HG02943 (cell line): ENCODE results near the gene INF2.

Source experiments
- ATAC-seq: cut with Tn5 transposase; IDR thresholded peaks from one replicate; pipeline ENCODE4 v1.9.1; 2021; ENCODE audit warnings: mild to moderate bottlenecking, low read depth, moderate library complexity; ENCODE audit not compliant: unreplicated experiment

The INF2 gene

DNA sequence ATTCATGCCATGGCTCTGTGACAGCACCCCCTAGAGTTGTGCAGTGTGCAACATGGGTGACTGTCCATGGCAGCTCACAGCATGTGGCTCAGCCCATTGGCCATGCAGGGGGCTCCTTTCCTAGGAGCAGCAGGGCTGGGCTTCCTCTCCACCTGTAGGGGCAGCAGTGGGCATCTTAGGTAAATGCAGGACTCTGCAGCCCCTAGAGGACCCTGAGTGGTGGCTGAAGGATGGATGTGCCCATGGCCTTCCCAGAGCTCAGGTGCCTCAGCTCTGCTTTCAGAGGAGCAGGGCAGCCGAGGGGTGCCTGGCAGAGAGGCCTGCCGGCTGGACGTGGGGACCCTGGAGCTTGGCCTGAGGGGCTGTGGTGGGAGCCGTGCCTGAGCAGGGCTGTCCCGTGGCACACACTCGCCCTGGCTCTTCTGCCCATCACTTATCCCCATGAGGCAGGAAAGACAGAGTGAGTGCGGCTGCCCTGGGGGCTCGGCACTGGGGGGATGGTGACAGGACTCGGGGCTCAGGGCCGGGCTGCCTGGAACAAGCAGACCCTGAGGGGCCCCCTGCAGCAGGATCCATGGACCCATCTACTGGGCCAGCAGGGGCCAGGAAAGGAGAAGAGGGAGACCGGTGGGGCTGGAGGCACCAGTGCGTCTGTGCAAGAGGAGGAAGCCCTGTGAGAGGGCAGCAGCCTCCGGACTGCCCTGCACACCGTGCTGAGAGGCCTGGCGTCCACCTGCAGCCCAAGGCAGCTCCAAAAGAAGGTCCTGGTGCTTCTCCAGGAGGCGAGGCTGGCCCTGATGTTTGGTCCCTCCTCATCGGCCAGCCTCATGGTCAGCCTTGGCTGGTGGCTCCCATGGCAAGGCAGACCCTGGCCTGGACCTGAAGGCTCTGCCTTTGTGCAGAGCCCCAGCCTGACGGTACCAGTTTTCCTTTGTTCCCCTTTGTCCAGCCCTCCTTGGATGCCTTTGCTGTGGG, 42.2 kb downstream of the INF2 start:
- no peak for ATAC-seq

DNA sequence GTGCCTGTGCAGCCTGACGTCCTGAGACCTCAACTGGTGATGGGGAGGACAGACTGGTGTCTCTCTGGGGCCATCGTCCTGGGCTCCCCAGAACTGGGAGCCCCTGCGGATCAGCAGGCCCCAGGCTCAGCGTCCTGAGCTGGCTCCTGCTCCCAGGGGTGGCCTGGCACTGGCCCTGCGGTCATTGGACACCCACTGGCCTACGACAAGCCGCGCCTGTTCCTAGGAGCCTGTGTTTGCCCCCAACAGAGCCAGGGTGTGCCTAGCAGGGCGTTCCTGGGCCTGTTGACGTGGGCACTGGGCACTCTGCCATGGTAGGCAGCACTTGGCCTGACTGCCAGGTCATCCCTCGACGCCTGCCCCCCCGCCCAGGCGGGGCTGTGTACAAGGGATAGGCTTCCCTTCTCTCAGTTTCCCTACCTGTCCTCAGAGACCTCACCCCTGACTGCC, 43.0 kb downstream of the INF2 start:
- no peak for ATAC-seq

GRCh38 chr14:104732931-104733681, 43.7 kb downstream of the INF2 start:
- ATAC-seq, result no peak

- no peak for ATAC-seq
Measured at GRCh38 chr14:104734051-104734587, 44.7 kb downstream of the INF2 start.

DNA sequence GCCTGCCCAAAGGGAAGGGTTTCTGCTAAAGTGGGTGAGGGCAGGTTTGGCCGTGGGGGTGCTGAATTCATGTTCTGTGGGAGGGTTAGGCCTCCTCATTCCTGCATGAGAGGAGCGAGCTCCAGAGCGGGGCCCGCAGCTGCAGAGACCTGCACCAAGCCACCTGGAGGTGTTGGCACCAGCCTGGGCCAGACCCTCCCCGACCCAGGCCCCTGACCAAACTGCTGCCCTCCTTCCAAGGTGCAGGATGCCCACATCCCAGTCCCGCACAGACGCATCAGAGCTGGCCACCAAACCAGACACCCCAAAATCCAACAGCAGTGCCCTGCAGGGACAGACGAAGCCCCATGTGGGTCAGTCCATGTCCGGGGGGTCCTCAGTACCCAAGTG, 45.2 kb downstream of the INF2 start:
- ATAC-seq, result no peak

DNA sequence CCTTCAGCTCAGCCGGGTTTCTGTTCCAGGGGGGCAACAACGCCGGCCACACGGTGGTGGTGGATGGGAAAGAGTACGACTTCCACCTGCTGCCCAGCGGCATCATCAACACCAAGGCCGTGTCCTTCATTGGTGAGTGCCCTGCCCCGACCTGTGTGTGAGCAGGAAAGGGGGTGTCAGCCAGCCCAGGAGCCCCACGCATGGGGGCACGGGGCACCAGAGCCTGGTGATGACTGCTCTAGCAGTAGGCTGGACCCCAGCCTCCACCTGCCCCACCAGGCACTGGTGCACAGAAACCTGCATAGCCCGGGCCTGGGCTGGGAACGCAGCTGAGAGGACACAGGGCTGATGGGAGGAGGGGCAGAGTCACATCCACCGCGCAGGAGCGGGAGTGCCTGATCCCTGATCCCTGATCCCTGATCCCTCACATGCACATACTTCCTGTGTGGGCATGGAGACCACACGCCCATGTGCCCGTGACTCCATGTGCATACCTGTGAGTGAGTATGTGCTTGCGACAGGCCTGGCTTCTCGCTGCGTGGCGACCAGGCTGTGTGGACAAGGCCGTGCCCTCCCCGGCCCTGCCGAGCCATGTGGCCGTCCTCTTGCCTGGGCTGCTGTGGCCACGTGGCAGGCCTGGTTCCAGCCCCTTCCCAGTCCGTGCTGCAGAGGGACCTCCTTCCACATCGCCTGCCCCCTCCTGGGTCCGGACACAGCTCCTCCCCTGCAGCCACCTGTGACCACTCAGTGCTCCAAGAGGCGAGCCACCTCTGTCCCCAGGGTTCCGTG, 45.8 kb downstream of the INF2 start:
- ATAC-seq, result no peak

GRCh38 chr14:104735830-104736642, 46.6 kb downstream of the INF2 start:
- ATAC-seq, result no peak

GRCh38 chr14:104738375-104739019, 49.1 kb downstream of the INF2 start:
- ATAC-seq, result no peak

- ATAC-seq, result no peak
Measured at GRCh38 chr14:104739026-104739425, 49.6 kb downstream of the INF2 start.

GRCh38 chr14:104739546-104740516, 50.4 kb downstream of the INF2 start:
- ATAC-seq, result no peak

GRCh38 chr14:104741108-104741802, 51.8 kb downstream of the INF2 start:
- ATAC-seq, result no peak

DNA sequence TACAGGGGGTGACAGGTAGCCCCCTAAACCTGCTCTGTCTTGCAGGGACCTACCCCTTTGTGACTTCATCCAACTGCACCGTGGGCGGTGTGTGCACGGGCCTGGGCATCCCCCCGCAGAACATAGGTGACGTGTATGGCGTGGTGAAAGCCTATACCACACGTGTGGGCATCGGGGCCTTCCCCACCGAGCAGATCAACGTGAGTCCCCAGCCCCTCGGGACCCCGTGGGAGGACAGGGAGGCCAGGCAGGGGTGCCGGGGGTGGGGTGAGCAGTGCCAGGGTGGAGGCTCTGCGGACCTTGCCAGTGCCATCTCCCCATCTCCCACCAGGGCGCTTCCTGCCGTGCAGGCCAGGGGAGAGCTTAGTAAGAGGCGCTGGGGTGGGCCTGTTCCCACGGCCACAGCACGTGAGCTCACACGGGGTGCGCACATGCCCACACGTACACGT, 52.4 kb downstream of the INF2 start:
- no peak for ATAC-seq

DNA sequence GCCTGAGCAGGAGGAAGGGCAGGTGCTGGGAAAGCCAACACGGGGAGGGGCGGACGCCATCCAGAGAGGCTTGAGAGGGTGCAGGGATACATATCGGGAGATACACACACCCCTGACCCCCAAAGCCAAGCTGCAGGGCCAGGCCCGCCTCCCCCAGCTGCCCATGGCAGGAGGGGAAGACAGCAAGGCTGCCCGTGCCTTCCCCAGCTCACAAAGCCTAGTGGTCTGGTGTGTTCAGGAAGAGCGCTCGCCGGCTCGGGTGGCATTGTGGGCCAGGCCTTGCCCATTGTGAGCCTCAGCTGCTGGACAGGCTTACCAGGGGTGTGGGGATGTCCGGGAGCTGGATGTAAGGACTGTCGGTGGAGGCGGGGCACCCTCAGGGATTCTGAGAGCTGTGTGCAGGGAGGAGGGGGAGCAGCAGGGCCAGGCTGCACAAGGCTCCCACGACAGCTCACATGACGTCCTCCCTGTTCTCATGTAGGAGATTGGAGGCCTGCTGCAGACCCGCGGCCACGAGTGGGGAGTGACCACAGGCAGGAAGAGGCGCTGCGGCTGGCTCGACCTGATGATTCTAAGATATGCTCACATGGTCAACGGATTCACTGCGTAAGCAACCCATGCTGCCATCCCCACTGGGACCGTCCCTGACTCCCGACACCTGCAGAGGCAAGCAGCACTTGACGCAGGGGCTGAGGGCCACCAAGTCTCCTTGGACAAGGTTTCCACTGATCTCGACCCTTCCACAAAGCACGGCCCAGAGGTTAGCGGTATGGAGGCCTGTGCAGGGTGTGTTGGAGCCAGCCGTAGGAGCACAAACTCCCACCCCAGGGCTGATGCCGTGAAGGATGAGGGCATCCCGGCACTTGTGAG, 53.4 kb downstream of the INF2 start:
- no peak for ATAC-seq

DNA sequence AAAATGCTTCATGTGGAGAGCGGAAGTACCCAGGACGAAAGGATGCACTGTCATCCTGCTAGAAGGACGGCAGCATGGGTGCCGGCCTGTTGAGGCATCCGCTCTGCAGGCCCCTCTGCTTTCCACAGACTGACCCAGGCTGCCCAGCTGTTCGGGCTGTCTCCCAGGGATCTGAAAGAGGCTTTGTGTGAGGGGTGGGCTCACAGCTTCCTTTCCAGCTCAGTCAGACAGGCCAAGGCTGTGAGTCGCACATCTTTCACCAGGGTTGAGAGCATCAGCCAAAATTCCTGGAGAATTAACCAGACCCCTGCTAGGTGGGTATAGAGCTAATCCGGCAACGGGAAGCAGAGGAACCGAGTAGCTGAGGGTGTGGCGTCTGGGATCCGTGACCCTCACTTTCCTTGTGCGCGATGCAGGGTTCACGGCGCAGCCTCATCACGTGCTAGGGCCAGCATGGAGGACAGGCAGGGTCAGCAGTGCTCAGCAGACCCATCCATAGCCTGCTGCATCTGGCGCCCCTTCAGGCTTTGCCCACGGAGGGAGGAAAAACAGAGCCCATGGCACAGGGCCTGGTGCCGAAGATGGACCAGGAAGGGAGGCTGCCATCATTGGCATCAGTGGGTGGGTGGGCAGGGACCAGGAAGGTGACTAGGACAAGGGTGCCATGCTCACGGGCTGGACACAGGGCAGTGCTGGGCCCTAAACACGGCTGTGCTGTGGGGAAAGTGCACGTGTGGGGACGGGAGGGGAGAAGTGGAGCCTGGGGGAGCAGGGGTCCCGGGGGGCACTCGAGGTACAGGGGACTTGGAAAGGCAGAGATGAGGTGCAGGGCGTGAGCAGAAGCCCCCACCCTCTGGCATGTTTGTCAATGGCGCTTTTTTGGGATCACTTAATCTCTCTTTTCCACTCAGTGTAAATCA, 54.3 kb downstream of the INF2 start:
- ATAC-seq, result no peak

- no peak for ATAC-seq
Measured at GRCh38 chr14:104744484-104744883, 55.1 kb downstream of the INF2 start.
